Adipocyte (in vitro differentiated cells): ENCODE results near the gene TANC1.

Experiments
- DNase-seq: peaks from one replicate; pipeline ENCODE4 v3.0.0-alpha.2; 2015; ENCODE audit warnings: low read depth
- H3K27me3 ChIP-seq: replicated peaks from 2 replicates; pipeline ENCODE4 v1.7.0; 2013; ENCODE audit warnings: mild to moderate bottlenecking, low read length, moderate library complexity; ENCODE audit not compliant: control insufficient read depth, insufficient read depth
- H3K36me3 ChIP-seq: 2 replicates; pipeline ENCODE4 v1.7.0; 2013; ENCODE audit warnings: low read length, mild to moderate bottlenecking, moderate library complexity; ENCODE audit not compliant: control insufficient read depth, insufficient read depth, severe bottlenecking
- H3K4me1 ChIP-seq: 2 replicates; pipeline ENCODE4 v1.7.0; 2013; ENCODE audit warnings: mild to moderate bottlenecking, low read length, moderate library complexity; ENCODE audit not compliant: control insufficient read depth, insufficient read depth
- H3K4me3 ChIP-seq: 2 replicates; pipeline ENCODE4 v1.7.0; 2013; ENCODE audit warnings: mild to moderate bottlenecking, low read length, moderate library complexity
- H3K9ac ChIP-seq: 2 replicates; pipeline ENCODE4 v1.7.0; 2013; ENCODE audit warnings: mild to moderate bottlenecking, low read length, moderate library complexity
- H3K9me3 ChIP-seq: 2 replicates; pipeline ENCODE4 v1.7.0; 2013; ENCODE audit warnings: mild to moderate bottlenecking, low read length, moderate library complexity; ENCODE audit not compliant: control insufficient read depth

TANC1 gene

GRCh38 chr2:159051133-159051532 is 82.7 kb downstream of the TANC1 start:
- no peak for DNase-seq
- H3K9ac ChIP-seq, result no peak overlapping the region
- peaks cover 20% of the 10 kb centered on the region for H3K4me1 ChIP-seq
- no peak overlapping the region for H3K4me3 ChIP-seq
- H3K9me3 ChIP-seq, result no peaks in the 10 kb centered on the region
- no peaks in the 10 kb centered on the region for H3K36me3 ChIP-seq
- no peaks in the 10 kb centered on the region for H3K27me3 ChIP-seq

DNA sequence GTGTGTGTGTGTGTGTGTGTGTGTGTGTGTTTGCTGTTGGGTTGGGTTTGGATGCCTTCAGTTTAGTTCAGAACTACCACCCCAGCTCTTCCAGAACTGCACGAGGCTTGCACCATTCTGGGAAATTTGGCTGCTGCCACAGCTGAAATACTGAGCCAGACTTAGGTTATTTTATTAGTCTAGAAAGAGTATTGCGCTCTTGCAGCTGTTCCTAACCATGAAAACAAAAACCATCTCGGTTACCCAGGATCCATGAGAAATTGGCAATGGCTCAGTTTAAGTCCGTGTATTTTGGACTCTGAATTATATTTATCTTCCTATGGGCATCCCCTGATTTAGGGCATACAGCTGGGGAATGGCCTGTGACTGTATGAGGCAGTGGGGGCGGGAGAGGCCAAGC is 83.2 kb downstream of the TANC1 start:
- Histone ChIP-seq H3K9ac (no peak overlapping the region), H3K36me3 (no peaks in the 10 kb centered on the region), H3K4me3 (no peak overlapping the region), H3K27me3 (no peaks in the 10 kb centered on the region), H3K4me1 (peaks cover 15% of the 10 kb centered on the region), H3K9me3 (no peaks in the 10 kb centered on the region)
- DNase-seq, result no peak

DNA sequence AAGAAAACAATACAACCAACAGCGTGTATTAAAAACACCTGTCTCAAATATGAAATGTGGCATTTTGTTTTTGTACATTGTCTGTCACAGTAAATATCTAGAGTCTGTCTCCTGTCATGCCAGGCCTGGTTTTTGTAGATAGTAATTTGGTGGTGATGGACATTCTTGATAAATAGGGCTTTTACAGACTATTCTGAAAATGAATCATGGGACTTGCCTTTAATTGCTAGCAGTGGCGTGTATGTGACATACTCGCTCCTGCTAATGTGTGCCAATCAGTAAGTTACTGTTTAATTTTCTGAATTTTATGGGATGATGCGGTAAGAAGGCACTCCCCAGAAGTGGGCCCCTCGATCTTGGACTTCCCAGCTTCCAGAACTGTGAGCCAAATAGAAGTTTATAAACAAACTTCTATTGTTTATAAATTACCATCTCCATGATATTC is 83.7 kb downstream of the TANC1 start:
- H3K4me3 ChIP-seq, result no peak overlapping the region
- peaks cover 10% of the 10 kb centered on the region for H3K4me1 ChIP-seq
- no peaks in the 10 kb centered on the region for H3K9me3 ChIP-seq
- H3K36me3 ChIP-seq, result no peaks in the 10 kb centered on the region
- no peak for DNase-seq
- no peaks in the 10 kb centered on the region for H3K27me3 ChIP-seq
- no peak overlapping the region for H3K9ac ChIP-seq

GRCh38 chr2:159053161-159054031 is 85.0 kb downstream of the TANC1 start:
- Histone ChIP-seq H3K36me3 (no peaks in the 10 kb centered on the region), H3K4me1 (peaks cover 5% of the 10 kb centered on the region), H3K27me3 (no peaks in the 10 kb centered on the region), H3K9me3 (no peaks in the 10 kb centered on the region), H3K9ac (no peak overlapping the region), H3K4me3 (no peak overlapping the region)
- peak; percentile 73 for DNase-seq

- DNase-seq, result no peak
- Histone ChIP-seq H3K9me3 (no peaks in the 10 kb centered on the region), H3K4me1 (peaks cover 5% of the 10 kb centered on the region), H3K27me3 (no peaks in the 10 kb centered on the region), H3K9ac (no peak overlapping the region), H3K4me3 (no peak overlapping the region), H3K36me3 (no peaks in the 10 kb centered on the region)
Measured at GRCh38 chr2:159054032-159054334, 85.5 kb downstream of the TANC1 start.

DNA sequence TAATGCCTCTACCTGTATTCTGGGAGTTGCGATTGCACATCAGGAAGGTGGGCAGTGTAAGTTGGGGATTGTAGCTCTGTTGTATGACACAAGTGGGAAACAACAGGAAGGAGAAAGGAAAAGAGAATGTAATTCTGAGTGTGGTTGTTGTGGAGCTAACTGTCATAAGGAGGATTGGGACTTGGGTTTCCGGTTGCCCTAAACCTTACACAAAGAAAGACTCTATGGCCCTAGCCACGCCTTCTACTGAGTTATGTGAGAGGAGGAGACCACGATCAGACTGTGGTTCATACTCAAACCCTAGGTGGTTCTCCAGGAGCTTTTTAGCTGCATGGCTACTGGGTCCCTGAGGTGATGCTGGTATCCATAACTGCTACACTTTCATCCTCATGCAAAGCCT is 86.5 kb downstream of the TANC1 start:
- H3K36me3 ChIP-seq, result no peaks in the 10 kb centered on the region
- H3K9me3 ChIP-seq, result no peaks in the 10 kb centered on the region
- H3K9ac ChIP-seq, result no peak overlapping the region
- no peaks in the 10 kb centered on the region for H3K27me3 ChIP-seq
- peaks cover 5% of the 10 kb centered on the region for H3K4me1 ChIP-seq
- no peak overlapping the region for H3K4me3 ChIP-seq
- no peak for DNase-seq

GRCh38 chr2:159060518-159060917 is 92.1 kb downstream of the TANC1 start:
- H3K36me3 ChIP-seq, result no peaks in the 10 kb centered on the region
- no peak overlapping the region for H3K4me3 ChIP-seq
- H3K9me3 ChIP-seq, result no peaks in the 10 kb centered on the region
- no peak overlapping the region for H3K9ac ChIP-seq
- peaks cover 8% of the 10 kb centered on the region for H3K4me1 ChIP-seq
- no peaks in the 10 kb centered on the region for H3K27me3 ChIP-seq
- DNase-seq, result no peak

- Histone ChIP-seq H3K9me3 (no peaks in the 10 kb centered on the region), H3K9ac (no peak overlapping the region), H3K4me1 (peaks cover 20% of the 10 kb centered on the region), H3K36me3 (peaks cover 7% of the 10 kb centered on the region), H3K27me3 (no peaks in the 10 kb centered on the region), H3K4me3 (no peak overlapping the region)
- DNase-seq, result no peak
Measured at GRCh38 chr2:159063677-159064076, 95.2 kb downstream of the TANC1 start.

GRCh38 chr2:159064446-159065301 is 96.2 kb downstream of the TANC1 start:
- DNase-seq, result peak; percentile 72
- Histone ChIP-seq H3K4me3 (no peak overlapping the region), H3K9ac (no peak overlapping the region), H3K4me1 (peaks cover 28% of the 10 kb centered on the region), H3K27me3 (no peaks in the 10 kb centered on the region), H3K9me3 (no peaks in the 10 kb centered on the region), H3K36me3 (peaks cover 7% of the 10 kb centered on the region)

- no peak overlapping the region for H3K4me3 ChIP-seq
Measured at GRCh38 chr2:159065313-159065712, 96.9 kb downstream of the TANC1 start.

GRCh38 chr2:159065891-159066290 is 97.5 kb downstream of the TANC1 start:
- DNase-seq, result no peak
- Histone ChIP-seq H3K9ac (no peak overlapping the region), H3K9me3 (no peaks in the 10 kb centered on the region), H3K27me3 (no peaks in the 10 kb centered on the region), H3K4me3 (no peak overlapping the region), H3K36me3 (peaks cover 7% of the 10 kb centered on the region), H3K4me1 (peaks cover 39% of the 10 kb centered on the region)

More at GRCh38 chr2:159065313-159065712, 96.9 kb downstream of the TANC1 start:
- Histone ChIP-seq H3K9me3 (no peaks in the 10 kb centered on the region), H3K4me1 (peaks cover 34% of the 10 kb centered on the region), H3K27me3 (no peaks in the 10 kb centered on the region), H3K36me3 (peaks cover 7% of the 10 kb centered on the region), H3K9ac (no peak overlapping the region)
- peak; percentile 63 for DNase-seq
